ENCODE results near the gene ZNF528. TPM values are rescaled to one million over a fixed set of nuclear protein-coding genes. Genes with fewer than 3 reads are reported as not detected.

Gene ZNF528
- total RNA-seq, 1 experiment from 2014 or later, result 12.6 TPM

DNA sequence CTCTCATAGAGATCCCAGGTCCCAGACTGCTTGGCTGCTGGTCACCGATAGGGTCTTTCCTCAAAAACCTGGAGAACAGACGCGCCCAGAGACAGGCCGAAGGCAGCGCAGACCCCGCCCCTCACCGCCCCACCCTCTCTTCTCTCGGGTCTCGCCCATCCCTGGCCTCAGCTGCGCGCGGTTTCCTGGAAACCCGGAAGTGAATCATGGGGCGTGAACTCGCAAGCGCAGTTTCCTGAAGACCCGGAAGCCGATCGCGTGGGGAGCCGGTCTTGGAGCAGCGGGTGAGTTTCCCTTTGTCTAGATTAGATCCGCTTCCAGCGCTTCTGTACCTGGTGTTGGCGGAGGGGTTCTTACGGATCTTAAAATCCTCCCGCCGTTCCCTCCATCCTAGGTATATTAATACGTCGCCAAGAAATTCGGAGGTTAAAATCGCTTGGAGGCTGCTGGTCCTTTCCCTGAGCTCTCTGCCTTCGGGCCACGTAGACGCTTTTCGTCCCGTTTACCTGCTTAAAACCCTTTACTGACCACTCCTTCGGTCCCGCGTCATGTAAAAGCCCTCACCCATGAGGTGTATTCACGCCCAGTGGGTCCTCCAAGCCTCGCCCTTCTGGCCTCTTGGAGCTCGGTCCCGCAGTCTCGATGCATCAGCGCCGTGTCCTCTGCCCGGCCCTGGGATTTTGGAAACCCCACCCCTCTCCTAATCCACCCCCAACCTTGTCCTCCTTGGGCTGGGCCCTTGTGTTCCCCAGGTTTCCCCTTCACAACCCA is 55.9 kb downstream of the ZNF528 start, which contains the start of gene ZNF578:
Gene ZNF578, plus strand, starts transcription at position 230 of the 771 bp plus-strand sequence. CDS start 48,293 bp downstream, outside the sequence.
- Histone ChIP-seq H3K27ac (no peak within 1 kb of the TSS), H3K27me3 (replicated peaks) (no peaks in the 10 kb centered on the region), H3K36me3 (no peaks in the 10 kb centered on the region), H3K4me1 (replicated peaks) (no peaks in the 10 kb centered on the region), H3K4me3 (peak within 1 kb of the TSS; percentile 31), H3K9me3 (replicated peaks) (peaks cover 30% of the 10 kb centered on the region)
- DNase-seq (ENCODE audit: low read depth in 1 of 2, low spot score in 2 of 2), result peak; percentile 3 to 51

DNA sequence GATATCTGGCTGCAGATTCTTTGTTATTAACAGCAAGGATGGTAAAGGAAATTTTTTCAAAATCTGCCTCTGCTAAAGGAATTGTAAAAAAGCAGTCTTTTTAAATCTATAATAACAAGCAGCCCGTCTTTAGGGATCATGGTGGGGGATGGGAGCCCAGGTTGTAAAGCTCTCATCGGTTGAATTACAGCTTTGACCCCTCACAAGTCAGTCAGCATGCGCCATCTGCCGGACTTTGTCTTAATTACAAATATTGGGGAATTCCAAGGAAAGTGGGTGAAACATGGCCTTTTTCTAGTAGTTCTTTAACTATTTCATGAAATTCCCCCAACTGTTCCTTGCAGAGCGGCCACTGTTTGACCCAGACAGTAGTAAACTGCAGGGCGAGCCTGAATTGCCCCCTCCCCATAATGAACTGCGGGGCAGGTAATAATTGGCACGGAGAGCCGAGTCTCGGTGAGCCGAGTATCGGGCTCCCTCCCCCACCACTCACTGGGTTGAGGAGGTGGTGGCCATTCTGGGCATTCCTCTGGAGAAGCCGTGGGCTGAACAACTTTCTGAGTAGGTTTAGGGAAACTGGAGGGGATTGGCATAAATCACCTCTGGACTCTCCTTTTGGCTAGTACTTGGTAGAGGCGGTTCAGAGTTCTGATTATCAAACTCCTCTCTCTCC is 67.3 kb downstream of the ZNF528 start:
- peaks cover 10% of the 10 kb centered on the region for H3K9me3 ChIP-seq (replicated peaks)
- no peaks in the 10 kb centered on the region for H3K36me3 ChIP-seq
- no peak for DNase-seq (ENCODE audit: low read depth in 1 of 2, low spot score in 2 of 2)
- no peaks in the 10 kb centered on the region for H3K4me1 ChIP-seq (replicated peaks)
- H3K4me3 ChIP-seq, result no peak overlapping the region
- no peak overlapping the region for H3K27ac ChIP-seq
- no peaks in the 10 kb centered on the region for H3K27me3 ChIP-seq (replicated peaks)

Other genes starting within 250 kb of the ZNF528 start
- 4.3 and 5.9 TPM in 2 replicates for gene ZNF836, start 226.2 kb upstream of the ZNF528 start, total RNA-seq (2014; rRNA removed; shearing (Covaris generic))
- gene PPP2R1A, start 207.8 kb upstream of the ZNF528 start, total RNA-seq (2014; rRNA removed; shearing (Covaris generic)), result 245 and 250 TPM in 2 replicates
- gene ZNF766, start 128.3 kb upstream of the ZNF528 start, total RNA-seq (2014; rRNA removed; shearing (Covaris generic)), result 10.6 and 12.5 TPM in 2 replicates
- gene ZNF480, start 100.7 kb upstream of the ZNF528 start, total RNA-seq (2014; rRNA removed; shearing (Covaris generic)), result 5.8 and 12.8 TPM in 2 replicates
- 1.6 and 2.5 TPM in 2 replicates for gene ZNF610, start 61.6 kb upstream of the ZNF528 start, total RNA-seq (2014; rRNA removed; shearing (Covaris generic))
- gene ZNF880, start 27.9 kb upstream of the ZNF528 start, total RNA-seq (2014; rRNA removed; shearing (Covaris generic)), result 7.7 and 8.7 TPM in 2 replicates
- not detected in 2 replicates for gene ZNF534, start 31.3 kb downstream of the ZNF528 start, total RNA-seq (2014; rRNA removed; shearing (Covaris generic))
- 0.58 TPM in 1 of 2 replicates, not detected in the other for gene ZNF578, start 55.7 kb downstream of the ZNF528 start, total RNA-seq (2014; rRNA removed; shearing (Covaris generic))
- gene ZNF808, start 129.8 kb downstream of the ZNF528 start, total RNA-seq (2014; rRNA removed; shearing (Covaris generic)), result 5.9 and 12.8 TPM in 2 replicates
- 4.4 and 8.7 TPM in 2 replicates for gene ZNF701, start 172.4 kb downstream of the ZNF528 start, total RNA-seq (2014; rRNA removed; shearing (Covaris generic))
- 22.4 and 37.7 TPM in 2 replicates for gene ZNF83, start 240.5 kb downstream of the ZNF528 start, total RNA-seq (2014; rRNA removed; shearing (Covaris generic))